Glomerular visceral epithelial cell (primary cell): ENCODE measurements around the gene TMPRSS15.

Experiments
- DNase-seq: peaks from one replicate; pipeline ENCODE4 v3.0.0-alpha.2; 2016; ENCODE audit errors: extremely low spot score

Gene TMPRSS15

DNA sequence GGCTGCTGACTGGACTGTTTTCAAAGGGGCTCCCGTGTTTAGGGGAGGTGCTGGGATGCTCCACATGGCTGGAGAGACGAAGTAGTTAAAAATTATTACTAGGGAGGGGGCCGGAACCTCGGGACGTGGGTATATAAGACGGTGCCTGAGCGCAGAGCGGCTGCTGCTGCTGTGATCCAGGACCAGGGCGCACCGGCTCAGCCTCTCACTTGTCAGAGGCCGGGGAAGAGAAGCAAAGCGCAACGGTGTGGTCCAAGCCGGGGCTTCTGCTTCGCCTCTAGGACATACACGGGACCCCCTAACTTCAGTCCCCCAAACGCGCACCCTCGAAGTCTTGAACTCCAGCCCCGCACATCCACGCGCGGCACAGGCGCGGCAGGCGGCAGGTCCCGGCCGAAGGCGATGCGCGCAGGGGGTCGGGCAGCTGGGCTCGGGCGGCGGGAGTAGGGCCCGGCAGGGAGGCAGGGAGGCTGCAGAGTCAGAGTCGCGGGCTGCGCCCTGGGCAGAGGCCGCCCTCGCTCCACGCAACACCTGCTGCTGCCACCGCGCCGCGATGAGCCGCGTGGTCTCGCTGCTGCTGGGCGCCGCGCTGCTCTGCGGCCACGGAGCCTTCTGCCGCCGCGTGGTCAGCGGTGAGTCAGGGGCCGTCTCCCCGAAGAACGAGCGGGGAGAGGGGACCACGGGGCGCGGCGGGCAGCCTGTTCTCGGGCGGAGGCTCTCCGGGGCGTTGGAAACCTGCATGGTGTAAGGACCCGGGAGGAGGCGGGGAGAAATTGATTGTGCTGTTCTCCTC is 158.7 kb downstream of the TMPRSS15 start, which contains the start of gene CHODL:
Gene CHODL (plus strand): TSS at position 163 of the 793 bp plus-strand sequence. CDS start 391 bp downstream, at position 554.
- DNase-seq = no peak

- DNase-seq = no peak
Measured at GRCh38 chr21:18235545-18235944, 168.0 kb downstream of the TMPRSS15 start.

DNA sequence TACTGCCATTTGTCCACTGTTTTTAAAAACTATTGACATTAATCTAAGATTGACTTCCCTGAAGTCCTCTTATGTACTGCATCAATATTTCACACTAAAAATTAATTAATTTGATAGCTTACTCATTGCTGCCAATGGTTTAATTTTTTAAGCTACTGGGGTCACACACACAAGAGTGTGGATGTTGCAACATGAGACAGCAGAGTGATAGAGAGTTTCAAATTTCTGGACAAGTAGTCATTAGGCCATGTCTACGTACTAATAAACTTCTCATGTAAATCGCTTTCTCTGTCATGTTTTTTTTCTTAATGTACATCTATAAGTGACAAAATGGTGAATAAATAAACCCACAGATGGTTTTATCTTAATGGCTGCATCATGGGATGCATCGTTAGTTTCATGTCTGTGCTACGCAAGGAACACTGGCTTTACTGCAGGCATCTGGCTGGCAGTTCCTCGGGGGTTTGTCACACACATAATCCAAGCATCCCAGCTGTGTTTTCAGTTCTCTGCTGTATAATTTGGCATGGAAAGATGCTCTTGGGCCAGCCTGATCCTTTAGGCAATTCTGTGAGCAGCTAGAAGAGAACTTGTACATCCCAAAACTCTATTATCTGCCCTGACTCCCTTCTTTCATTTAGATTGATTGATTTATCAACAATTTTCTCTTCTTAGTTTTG is 175.4 kb downstream of the TMPRSS15 start:
- no peak for DNase-seq

- no peak for DNase-seq
Measured at GRCh38 chr21:18222346-18222745, 181.2 kb downstream of the TMPRSS15 start.

GRCh38 chr21:18220498-18220897 is 183.1 kb downstream of the TMPRSS15 start:
- no peak for DNase-seq
